ENCODE data around the gene RPH3AL.

RPH3AL gene

GRCh38 chr17:263773-264172, 88.8 kb downstream of the RPH3AL start:
- H3K4me1 ChIP-seq (ENCODE audit: control insufficient read depth, insufficient read depth, low read length), result no peaks in the 10 kb centered on the region
- no peak overlapping the region for H3K27ac ChIP-seq (ENCODE audit: extremely low read depth, low read depth, low read length)
- no peaks in the 10 kb centered on the region for H3K9me3 ChIP-seq (ENCODE audit: control insufficient read depth, insufficient read depth, low read depth, low read length)
- ChIA-PET CTCF (no interaction called here), POLR2A (no interaction called here)
- TF ChIP-seq, protein P1, sequence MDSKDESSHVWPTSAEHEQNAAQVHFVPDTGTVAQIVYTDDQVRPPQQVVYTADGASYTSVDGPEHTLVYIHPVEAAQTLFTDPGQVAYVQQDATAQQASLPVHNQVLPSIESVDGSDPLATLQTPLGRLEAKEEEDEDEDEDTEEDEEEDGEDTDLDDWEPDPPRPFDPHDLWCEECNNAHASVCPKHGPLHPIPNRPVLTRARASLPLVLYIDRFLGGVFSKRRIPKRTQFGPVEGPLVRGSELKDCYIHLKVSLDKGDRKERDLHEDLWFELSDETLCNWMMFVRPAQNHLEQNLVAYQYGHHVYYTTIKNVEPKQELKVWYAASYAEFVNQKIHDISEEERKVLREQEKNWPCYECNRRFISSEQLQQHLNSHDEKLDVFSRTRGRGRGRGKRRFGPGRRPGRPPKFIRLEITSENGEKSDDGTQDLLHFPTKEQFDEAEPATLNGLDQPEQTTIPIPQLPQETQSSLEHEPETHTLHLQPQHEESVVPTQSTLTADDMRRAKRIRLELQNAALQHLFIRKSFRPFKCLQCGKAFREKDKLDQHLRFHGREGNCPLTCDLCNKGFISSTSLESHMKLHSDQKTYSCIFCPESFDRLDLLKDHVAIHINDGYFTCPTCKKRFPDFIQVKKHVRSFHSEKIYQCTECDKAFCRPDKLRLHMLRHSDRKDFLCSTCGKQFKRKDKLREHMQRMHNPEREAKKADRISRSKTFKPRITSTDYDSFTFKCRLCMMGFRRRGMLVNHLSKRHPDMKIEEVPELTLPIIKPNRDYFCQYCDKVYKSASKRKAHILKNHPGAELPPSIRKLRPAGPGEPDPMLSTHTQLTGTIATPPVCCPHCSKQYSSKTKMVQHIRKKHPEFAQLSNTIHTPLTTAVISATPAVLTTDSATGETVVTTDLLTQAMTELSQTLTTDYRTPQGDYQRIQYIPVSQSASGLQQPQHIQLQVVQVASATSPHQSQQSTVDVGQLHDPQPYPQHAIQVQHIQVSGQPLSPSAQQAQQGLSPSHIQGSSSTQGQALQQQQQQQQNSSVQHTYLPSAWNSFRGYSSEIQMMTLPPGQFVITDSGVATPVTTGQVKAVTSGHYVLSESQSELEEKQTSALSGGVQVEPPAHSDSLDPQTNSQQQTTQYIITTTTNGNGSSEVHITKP (tag by site-specific recombination; IDR thresholded peaks at IDR 0.05), result no peak
- TF ChIP-seq ZNF416 (tag by site-specific recombination; IDR thresholded peaks at IDR 0.05) (no peak), ZNF302 (tag by site-specific recombination; IDR thresholded peaks at IDR 0.05; ENCODE audit: low read depth) (no peak)
- no peak overlapping the region for H3K4me3 ChIP-seq (ENCODE audit: low read depth, low read length)
- H3K36me3 ChIP-seq (ENCODE audit: control insufficient read depth in 2 of 2, insufficient read depth in 1 of 2, low read length in 2 of 2), result peaks cover 0 to 6% of the 10 kb centered on the region in 2 experiments; a peak in 1 of 3 replicates

GRCh38 chr17:263271-263670, 89.3 kb downstream of the RPH3AL start:
- ChIA-PET POLR2A (no interaction called here), CTCF (interaction anchor here (0.6 kb wide), 1 partner anchor 149 kb away, joined by 4 read pairs; no protein-coding TSS in a partner anchor)
- Histone ChIP-seq H3K9me3 (ENCODE audit: control insufficient read depth, insufficient read depth, low read depth, low read length) (no peaks in the 10 kb centered on the region), H3K4me1 (ENCODE audit: control insufficient read depth, insufficient read depth, low read length) (no peaks in the 10 kb centered on the region), H3K27ac (ENCODE audit: extremely low read depth, low read depth, low read length) (no peak overlapping the region), H3K4me3 (ENCODE audit: low read depth, low read length) (no peak overlapping the region), H3K36me3 (ENCODE audit: control insufficient read depth in 2 of 2, insufficient read depth in 1 of 2, low read length in 2 of 2) (peaks cover 0 to 6% of the 10 kb centered on the region in 2 experiments; a peak in 1 of 3 replicates)
- TF ChIP-seq ZNF48 (tag by site-specific recombination; IDR thresholded peaks at IDR 0.05) (no peak), ZNF175 (tag by site-specific recombination; IDR thresholded peaks at IDR 0.05) (no peak), ZXDB (tag by site-specific recombination; IDR thresholded peaks at IDR 0.05) (no peak), EGR2 (tag by site-specific recombination; IDR thresholded peaks at IDR 0.05; ENCODE audit: low read depth) (no peak), BCL11B (tag by site-specific recombination; IDR thresholded peaks at IDR 0.05; ENCODE audit: low read depth) (no peak), ZNF350 (tag by site-specific recombination; IDR thresholded peaks at IDR 0.05) (no peak), ZNF549 (tag by site-specific recombination; IDR thresholded peaks at IDR 0.05) (no peak)
- TF ChIP-seq, protein P2, sequence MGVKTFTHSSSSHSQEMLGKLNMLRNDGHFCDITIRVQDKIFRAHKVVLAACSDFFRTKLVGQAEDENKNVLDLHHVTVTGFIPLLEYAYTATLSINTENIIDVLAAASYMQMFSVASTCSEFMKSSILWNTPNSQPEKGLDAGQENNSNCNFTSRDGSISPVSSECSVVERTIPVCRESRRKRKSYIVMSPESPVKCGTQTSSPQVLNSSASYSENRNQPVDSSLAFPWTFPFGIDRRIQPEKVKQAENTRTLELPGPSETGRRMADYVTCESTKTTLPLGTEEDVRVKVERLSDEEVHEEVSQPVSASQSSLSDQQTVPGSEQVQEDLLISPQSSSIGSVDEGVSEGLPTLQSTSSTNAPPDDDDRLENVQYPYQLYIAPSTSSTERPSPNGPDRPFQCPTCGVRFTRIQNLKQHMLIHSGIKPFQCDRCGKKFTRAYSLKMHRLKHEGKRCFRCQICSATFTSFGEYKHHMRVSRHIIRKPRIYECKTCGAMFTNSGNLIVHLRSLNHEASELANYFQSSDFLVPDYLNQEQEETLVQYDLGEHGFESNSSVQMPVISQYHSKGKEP (tag by site-specific recombination; IDR thresholded peaks at IDR 0.05), result no peak
- TF ChIP-seq, protein P3, sequence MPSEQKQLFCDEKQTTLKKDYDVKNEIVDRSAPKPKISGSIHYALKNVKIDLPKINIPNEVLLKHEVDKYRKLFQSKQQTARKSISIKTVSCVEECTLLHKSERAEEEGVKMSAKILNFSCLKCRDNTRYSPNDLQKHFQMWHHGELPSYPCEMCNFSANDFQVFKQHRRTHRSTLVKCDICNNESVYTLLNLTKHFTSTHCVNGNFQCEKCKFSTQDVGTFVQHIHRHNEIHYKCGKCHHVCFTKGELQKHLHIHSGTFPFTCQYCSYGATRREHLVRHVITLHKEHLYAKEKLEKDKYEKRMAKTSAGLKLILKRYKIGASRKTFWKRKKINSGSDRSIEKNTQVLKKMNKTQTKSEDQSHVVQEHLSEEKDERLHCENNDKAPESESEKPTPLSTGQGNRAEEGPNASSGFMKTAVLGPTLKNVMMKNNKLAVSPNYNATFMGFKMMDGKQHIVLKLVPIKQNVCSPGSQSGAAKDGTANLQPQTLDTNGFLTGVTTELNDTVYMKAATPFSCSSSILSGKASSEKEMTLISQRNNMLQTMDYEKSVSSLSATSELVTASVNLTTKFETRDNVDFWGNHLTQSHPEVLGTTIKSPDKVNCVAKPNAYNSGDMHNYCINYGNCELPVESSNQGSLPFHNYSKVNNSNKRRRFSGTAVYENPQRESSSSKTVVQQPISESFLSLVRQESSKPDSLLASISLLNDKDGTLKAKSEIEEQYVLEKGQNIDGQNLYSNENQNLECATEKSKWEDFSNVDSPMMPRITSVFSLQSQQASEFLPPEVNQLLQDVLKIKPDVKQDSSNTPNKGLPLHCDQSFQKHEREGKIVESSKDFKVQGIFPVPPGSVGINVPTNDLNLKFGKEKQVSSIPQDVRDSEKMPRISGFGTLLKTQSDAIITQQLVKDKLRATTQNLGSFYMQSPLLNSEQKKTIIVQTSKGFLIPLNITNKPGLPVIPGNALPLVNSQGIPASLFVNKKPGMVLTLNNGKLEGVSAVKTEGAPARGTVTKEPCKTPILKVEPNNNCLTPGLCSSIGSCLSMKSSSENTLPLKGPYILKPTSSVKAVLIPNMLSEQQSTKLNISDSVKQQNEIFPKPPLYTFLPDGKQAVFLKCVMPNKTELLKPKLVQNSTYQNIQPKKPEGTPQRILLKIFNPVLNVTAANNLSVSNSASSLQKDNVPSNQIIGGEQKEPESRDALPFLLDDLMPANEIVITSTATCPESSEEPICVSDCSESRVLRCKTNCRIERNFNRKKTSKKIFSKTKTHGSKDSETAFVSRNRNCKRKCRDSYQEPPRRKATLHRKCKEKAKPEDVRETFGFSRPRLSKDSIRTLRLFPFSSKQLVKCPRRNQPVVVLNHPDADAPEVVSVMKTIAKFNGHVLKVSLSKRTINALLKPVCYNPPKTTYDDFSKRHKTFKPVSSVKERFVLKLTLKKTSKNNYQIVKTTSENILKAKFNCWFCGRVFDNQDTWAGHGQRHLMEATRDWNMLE (tag by site-specific recombination; conservative IDR thresholded peaks at IDR 0.05; ENCODE audit: low read depth), result no peak
